Measurements from ENCODE around the gene C20orf204.

The C20orf204 gene

GRCh38 chr20:64027981-64028685 lies 7.8 kb upstream of the C20orf204 start:
- DNase-seq (ENCODE audit: low read depth): no peak

- DNase-seq (ENCODE audit: low read depth): no peak
Measured at GRCh38 chr20:64029293-64030117, 6.5 kb upstream of the C20orf204 start.

- DNase-seq (ENCODE audit: low read depth): no peak
Measured at GRCh38 chr20:64030371-64031134, 5.4 kb upstream of the C20orf204 start.

- DNase-seq (ENCODE audit: low read depth): no peak
Measured at GRCh38 chr20:64031822-64032314, 4.1 kb upstream of the C20orf204 start.

GRCh38 chr20:64032706-64033624 lies 3.0 kb upstream of the C20orf204 start:
- no peak for DNase-seq (ENCODE audit: low read depth)

GRCh38 chr20:64033981-64034493 lies 1.9 kb upstream of the C20orf204 start:
- no peak for DNase-seq (ENCODE audit: low read depth)

- no peak for DNase-seq (ENCODE audit: low read depth)
Measured at GRCh38 chr20:64035066-64035932, 683 bp upstream of the C20orf204 start.

- no peak for DNase-seq (ENCODE audit: low read depth)
Measured at GRCh38 chr20:64036346-64037198, 590 bp downstream of the C20orf204 start.

GRCh38 chr20:64037199-64037497 lies 1.2 kb downstream of the C20orf204 start:
- no peak for DNase-seq (ENCODE audit: low read depth)

- DNase-seq (ENCODE audit: low read depth): no peak
Measured at GRCh38 chr20:64037498-64038213, 1.7 kb downstream of the C20orf204 start.

- DNase-seq (ENCODE audit: low read depth): no peak
Measured at GRCh38 chr20:64038224-64038564, 2.2 kb downstream of the C20orf204 start.

- DNase-seq (ENCODE audit: low read depth): no peak
Measured at GRCh38 chr20:64038565-64039292, 2.7 kb downstream of the C20orf204 start.

- no peak for DNase-seq (ENCODE audit: low read depth)
Measured at GRCh38 chr20:64039293-64040160, 3.5 kb downstream of the C20orf204 start.

- no peak for DNase-seq (ENCODE audit: low read depth)
Measured at GRCh38 chr20:64040231-64041039, 4.5 kb downstream of the C20orf204 start.

GRCh38 chr20:64041040-64041780 lies 5.2 kb downstream of the C20orf204 start:
- no peak for DNase-seq (ENCODE audit: low read depth)

GRCh38 chr20:64041781-64042053 lies 5.7 kb downstream of the C20orf204 start:
- no peak for DNase-seq (ENCODE audit: low read depth)
